HFF-Myc (cell line): ENCODE data around the gene MAPK14.
"Not testable (repeated sequence)": the region's sequence is repeated elsewhere in the genome, so short reads cannot be mapped to it uniquely, and the experiment has no call there.

ENCODE experiments used
- DNase-seq: peaks from one replicate; pipeline ENCODE4 v3.0.0-alpha.2; 2011; ENCODE audit warnings: low read depth; ENCODE audit errors: extremely low read depth
- H3K4me3 ChIP-seq: replicated peaks from 2 replicates; pipeline ENCODE4 v1.5.1; 2011; ENCODE audit warnings: low read depth, mild to moderate bottlenecking, control low read depth, low read length
- CTCF ChIP-seq: IDR thresholded peaks from 2 replicates; pipeline ENCODE4 v1.5.1; 2012; ENCODE audit warnings: mild to moderate bottlenecking, low read depth, low read length, control low read depth; ENCODE audit errors: missing control alignments

Gene MAPK14

GRCh38 chr6:36082318-36082717, 54.7 kb downstream of the MAPK14 start:
- no peak for TF ChIP-seq CTCF
- no peak overlapping the region for H3K4me3 ChIP-seq
- no peak for DNase-seq

GRCh38 chr6:36083446-36083845, 55.8 kb downstream of the MAPK14 start:
- DNase-seq = no peak
- no peak overlapping the region for H3K4me3 ChIP-seq
- no peak for TF ChIP-seq CTCF

DNA sequence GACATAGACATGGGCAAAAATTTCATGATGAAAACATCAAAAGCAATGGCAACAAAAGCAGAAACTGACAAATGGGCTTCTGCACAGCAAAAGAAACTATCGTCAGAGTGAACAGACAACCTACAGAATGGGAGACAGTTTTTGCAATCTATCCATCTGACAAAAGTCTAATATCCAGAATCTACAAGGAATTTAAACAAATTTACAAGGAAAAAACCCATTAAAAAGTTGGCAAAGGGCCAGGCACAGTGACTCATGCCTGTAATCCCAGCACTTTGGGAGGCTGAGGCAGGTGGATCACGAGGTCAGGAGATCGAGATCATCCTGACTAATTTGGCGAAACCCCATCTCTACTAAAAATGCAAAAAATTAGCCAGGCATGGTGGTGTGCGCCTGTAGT, 60.6 kb downstream of the MAPK14 start:
- DNase-seq, H3K4me3 ChIP-seq: not testable (repeated sequence)

- no peak for DNase-seq
- no peak overlapping the region for H3K4me3 ChIP-seq
- TF ChIP-seq CTCF = no peak
Measured at GRCh38 chr6:36089048-36089447, 61.4 kb downstream of the MAPK14 start.

GRCh38 chr6:36094238-36094637, 66.6 kb downstream of the MAPK14 start:
- DNase-seq = no peak
- H3K4me3 ChIP-seq = no peak overlapping the region
- no peak for TF ChIP-seq CTCF

GRCh38 chr6:36094753-36095496, 67.3 kb downstream of the MAPK14 start:
- H3K4me3 ChIP-seq = no peak overlapping the region
- peak; percentile 94 for TF ChIP-seq CTCF
- DNase-seq = peak; percentile 36

DNA sequence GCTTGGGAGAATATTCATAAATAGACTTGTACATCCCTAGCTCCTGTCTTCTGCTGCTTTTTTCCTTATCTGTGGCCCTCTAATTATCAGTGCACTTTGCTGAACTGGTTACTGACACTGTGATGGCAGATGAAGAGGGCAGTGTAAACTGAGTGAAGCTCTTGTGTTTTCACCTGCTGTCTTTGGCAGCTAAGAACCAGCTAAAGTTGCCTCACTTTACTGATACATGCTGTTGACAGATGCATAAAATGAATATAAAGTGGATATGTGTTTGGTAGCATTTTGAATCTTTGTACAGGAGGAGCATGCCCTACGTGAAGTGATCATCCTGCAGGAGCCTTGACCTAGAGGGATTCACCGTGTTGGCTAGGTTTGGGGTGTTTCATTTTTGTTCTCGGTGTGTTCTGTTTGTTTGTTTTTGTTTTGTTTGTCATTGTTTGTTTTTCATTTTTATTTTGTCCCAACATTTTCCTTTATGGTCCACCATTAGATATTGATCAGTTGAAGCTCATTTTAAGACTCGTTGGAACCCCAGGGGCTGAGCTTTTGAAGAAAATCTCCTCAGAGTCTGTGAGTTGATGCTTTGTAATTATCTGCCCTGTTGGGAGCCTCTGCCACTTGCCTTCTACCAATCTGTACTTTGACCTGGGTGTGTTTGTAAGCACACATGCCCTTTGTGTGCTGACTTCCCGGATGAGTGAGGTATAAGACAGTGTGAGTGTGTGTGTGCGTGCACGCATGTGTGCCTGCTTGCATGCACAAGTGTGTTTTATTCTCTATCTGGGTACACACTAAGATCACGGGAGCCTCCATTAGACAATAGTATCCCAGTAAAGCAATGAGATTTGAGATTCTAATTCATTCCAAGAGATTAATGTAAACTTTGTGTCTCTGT, 68.1 kb downstream of the MAPK14 start:
- no peak for DNase-seq
- no peak for TF ChIP-seq CTCF

More for the DNA sequence above, 68.1 kb downstream of the MAPK14 start:
- H3K4me3 ChIP-seq = no peak overlapping the region
